SK-N-SH (cell line): ENCODE measurements around the gene HHATL. TPM values are rescaled to one million over a fixed set of nuclear protein-coding genes. Genes with fewer than 3 reads are reported as not detected.

Source experiments
- CTCF ChIA-PET: fragments of 300-600, 350-600 bp; formaldehyde crosslinking; extraction: SDS; loops from one replicate; lab custom pipeline; 2021; lab: Yijun Ruan, JAX
- POLR2A ChIA-PET: fragments of 350-600 bp; sonication (Branson Sonifier 250); formaldehyde crosslinking; extraction: SDS; loops from one replicate; lab custom pipeline; 2020; ENCODE audit warnings: antibody characterized with exemption, inconsistent platforms; lab: Yijun Ruan, JAX
- DNase-seq: peaks from one replicate; pipeline ENCODE4 v3.0.0; 2012
- H2AFZ ChIP-seq: fragments of 200-600 bp; sonication (generic); 2 replicates; pipeline ENCODE4 v1.8.1; 2016; ENCODE audit warnings: antibody characterized with exemption, mild to moderate bottlenecking, low read depth
- H3F3A ChIP-seq: fragments of 200-600 bp; sonication (generic); replicated peaks from 2 replicates; pipeline ENCODE3; 2016; ENCODE audit warnings: antibody characterized with exemption, mild to moderate bottlenecking; ENCODE audit not compliant: insufficient read depth
- H3K27ac ChIP-seq, 2 experiments: fragments of 200-500 bp in 1 of 2; fragments of 200-600 bp in 1 of 2; sonication (Bioruptor generic) in 1 of 2; sonication (generic), shearing (Covaris generic) in 1 of 2; 2 replicates each; pipeline versions ENCODE4 v1.5.1 to v1.6.1; 2014 to 2016; ENCODE audit warnings: low read depth in 2 of 2, inconsistent platforms in 1 of 2, low read length in 1 of 2, mild to moderate bottlenecking in 1 of 2, mixed read lengths in 1 of 2
- H3K27me3 ChIP-seq: fragments of 200-600 bp; sonication (generic), shearing (Covaris generic); 2 replicates; pipeline ENCODE4 v1.6.1; 2016; ENCODE audit warnings: mixed run types; ENCODE audit not compliant: insufficient read depth
- H3K36me3 ChIP-seq, 2 experiments: fragments of 200-500 bp in 1 of 2; fragments of 200-600 bp in 1 of 2; sonication (Bioruptor generic) in 1 of 2; sonication (generic) in 1 of 2; replicated peaks in 1 of 2; 2 replicates each; pipeline versions ENCODE3 to v1.5.1; 2014 to 2016; ENCODE audit warnings: low read length in 1 of 2, mild to moderate bottlenecking in 1 of 2; ENCODE audit not compliant: insufficient read depth in 2 of 2, control insufficient read depth in 1 of 2
- H3K4me1 ChIP-seq, 2 experiments: fragments of 200-500 bp in 1 of 2; fragments of 200-600 bp in 1 of 2; sonication (Bioruptor generic) in 1 of 2; sonication (generic), shearing (Covaris generic) in 1 of 2; 2 replicates each; pipeline versions ENCODE4 v1.5.1 to v1.6.1; 2014 to 2016; ENCODE audit warnings: low read depth in 1 of 2, low read length in 1 of 2, mixed run types in 1 of 2; ENCODE audit not compliant: insufficient read depth in 2 of 2, control insufficient read depth in 1 of 2
- H3K4me2 ChIP-seq: fragments of 200-600 bp; sonication (generic), shearing (Covaris generic); 2 replicates; pipeline ENCODE4 v1.6.1; 2017; ENCODE audit warnings: mixed run types
- H3K4me3 ChIP-seq, 2 experiments: fragments of 200-500 bp in 1 of 2; fragments of 200-600 bp in 1 of 2; sonication (Bioruptor generic) in 1 of 2; sonication (generic), shearing (Covaris generic) in 1 of 2; 2 replicates each; pipeline versions ENCODE4 v1.5.1 to v1.8.1; 2014 to 2016; ENCODE audit warnings: low read depth in 2 of 2, inconsistent platforms in 1 of 2, low read length in 1 of 2, mild to moderate bottlenecking in 1 of 2, mixed read lengths in 1 of 2, moderate library complexity in 1 of 2
- H3K79me2 ChIP-seq: fragments of 200-600 bp; sonication (generic); 2 replicates; pipeline ENCODE4 v1.8.1; 2017; ENCODE audit warnings: mild to moderate bottlenecking; ENCODE audit not compliant: insufficient read depth
- H3K9ac ChIP-seq: fragments of 200-600 bp; sonication (generic); 2 replicates; pipeline ENCODE4 v1.6.1; 2017; ENCODE audit warnings: mixed run types
- H3K9me2 ChIP-seq: fragments of 200-600 bp; sonication (generic); 2 replicates; pipeline ENCODE4 v1.6.1; 2017; ENCODE audit warnings: mixed run types
- H3K9me3 ChIP-seq: fragments of 200-600 bp; sonication (generic); 2 replicates; pipeline ENCODE4 v1.6.1; 2017; ENCODE audit warnings: mixed run types, mild to moderate bottlenecking, moderate library complexity
- H4K20me1 ChIP-seq: fragments of 200-600 bp; sonication (generic); 2 replicates; pipeline ENCODE4 v1.6.1; 2017; ENCODE audit warnings: mild to moderate bottlenecking, mixed run types; ENCODE audit not compliant: insufficient read depth
- CHD2 ChIP-seq: fragments of 150-350 bp; IDR thresholded peaks from 2 replicates; pipeline ENCODE4 v1.6.1; 2018; ENCODE audit warnings: low read length; ENCODE audit not compliant: partially characterized antibody
- CTCF ChIP-seq: fragments of 200-600 bp; sonication (generic); IDR thresholded peaks from 2 replicates; pipeline ENCODE4 v1.6.1; 2017; ENCODE audit warnings: antibody characterized with exemption, mild to moderate bottlenecking, moderate library complexity
- ELF1 ChIP-seq: IDR thresholded peaks from 2 replicates; pipeline ENCODE4 v1.4.0; 2012
- EP300 ChIP-seq, 2 experiments: IDR thresholded peaks; 2 replicates each; pipeline versions ENCODE4 v1.4.0 to v1.6.1; 2012; ENCODE audit warnings: borderline replicate concordance in 1 of 2, low read depth in 1 of 2, low read length in 1 of 2
- FOSL2 ChIP-seq: IDR thresholded peaks from 2 replicates; pipeline ENCODE4 v1.4.0; 2012; ENCODE audit warnings: low read depth, mild to moderate bottlenecking, moderate library complexity, borderline replicate concordance
- GABPA ChIP-seq: IDR thresholded peaks from 2 replicates; pipeline ENCODE4 v1.4.0; 2012; ENCODE audit warnings: low read depth, mild to moderate bottlenecking
- MEF2A ChIP-seq: IDR thresholded peaks from 2 replicates; pipeline ENCODE4 v1.4.0; 2012; ENCODE audit warnings: low read depth, borderline replicate concordance
- MXI1 ChIP-seq: IDR thresholded peaks from 2 replicates; pipeline ENCODE4 v1.6.1; 2012; ENCODE audit warnings: mild to moderate bottlenecking, low read depth, low read length, improper control_type of control experiment
- NFIC ChIP-seq: IDR thresholded peaks from 2 replicates; pipeline ENCODE4 v1.4.0; 2012; ENCODE audit warnings: borderline replicate concordance
- NRF1 ChIP-seq: IDR thresholded peaks from 2 replicates; pipeline ENCODE4 v1.6.1; 2012; ENCODE audit warnings: low read depth, mild to moderate bottlenecking, low read length
- PBX3 ChIP-seq: IDR thresholded peaks from 2 replicates; pipeline ENCODE4; 2012
- RFX5 ChIP-seq: IDR thresholded peaks from 2 replicates; pipeline ENCODE4 v1.6.1; 2012; ENCODE audit warnings: mild to moderate bottlenecking, improper control_type of control experiment, low read length
- SIN3A ChIP-seq: IDR thresholded peaks from 2 replicates; pipeline ENCODE4 v1.6.1; 2012; ENCODE audit warnings: low read depth, mild to moderate bottlenecking, low read length, moderate library complexity, borderline replicate concordance
- SMC3 ChIP-seq: IDR thresholded peaks from 2 replicates; pipeline ENCODE4 v1.6.1; 2012; ENCODE audit warnings: low read depth, low read length, improper control_type of control experiment
- USF2 ChIP-seq: fragments of 150-350 bp; IDR thresholded peaks from 2 replicates; pipeline ENCODE4 v1.6.1; 2017; ENCODE audit warnings: antibody characterized with exemption, low read length, low read depth, borderline replicate concordance
- YY1 ChIP-seq: IDR thresholded peaks from 2 replicates; pipeline ENCODE4 v1.4.0; 2012; ENCODE audit warnings: low read depth, mild to moderate bottlenecking
- ZBTB33 ChIP-seq: IDR thresholded peaks from 2 replicates; pipeline ENCODE4 v1.4.0; 2012; ENCODE audit warnings: low read depth, borderline replicate concordance
- WGBS: methylation state at CpG from one replicate; pipeline ENCODE4 v1.1.6; 2017; ENCODE audit warnings: low lambda C conversion rate; 5-methylcytosine and 5-hydroxymethylcytosine counted together
- polyA plus RNA-seq, 3 experiments: library from polyadenylated mRNA; depleted of rRNA; stranded (reverse); fragments of >200 nt; gene quantifications; 2 replicates each; pipeline ENCODE4 v1.2.3, GENCODE V29; 2012

Gene HHATL
- polyA plus RNA-seq, 1 of the 3 experiments (the other 2 are of a cell fraction) = not detected

- Histone ChIP-seq H3K9me2 (no peaks in the 10 kb centered on the region), H3K27me3 (no peaks in the 10 kb centered on the region), H4K20me1 (no peaks in the 10 kb centered on the region), H3K79me2 (no peaks in the 10 kb centered on the region), H2AFZ (no peak overlapping the region), H3K36me3 (no peaks in the 10 kb centered on the region), H3K27ac (no peak overlapping the region), H3F3A (no peaks in the 10 kb centered on the region), H3K4me3 (no peak overlapping the region), H3K9me3 (no peaks in the 10 kb centered on the region), H3K4me2 (no peak overlapping the region), H3K4me1 (no peaks in the 10 kb centered on the region), H3K9ac (no peak overlapping the region)
- CTCF ChIA-PET = interaction anchor here (0.7 to 11.4 kb wide), 12 partner anchors 10 to 244 kb away, joined by 3 to 92 read pairs (median 7); partner anchors contain the start of genes NKTR, VIPR1 and ZBTB47
- DNase-seq = no peak
- POLR2A ChIA-PET = no interaction called here
- 63% methylated on average over 8 of the region's 8 CpGs for whole genome bisulfite sequencing
- TF ChIP-seq NFIC (no peak), NRF1 (no peak), MXI1 (no peak), FOSL2 (no peak), SMC3 (no peak), CTCF (no peak), SIN3A (no peak), ELF1 (no peak), YY1 (no peak), RFX5 (no peak)
Measured at GRCh38 chr3:42745776-42746454, 43.3 kb upstream of the HHATL start.

GRCh38 chr3:42745291-42745745 is 42.7 kb upstream of the HHATL start:
- Histone ChIP-seq H3K9ac (no peak overlapping the region), H3K79me2 (no peaks in the 10 kb centered on the region), H2AFZ (no peak overlapping the region), H3K9me2 (no peaks in the 10 kb centered on the region), H3K27ac (no peak overlapping the region), H4K20me1 (no peaks in the 10 kb centered on the region), H3K4me2 (no peak overlapping the region), H3K4me3 (no peak overlapping the region), H3K36me3 (no peaks in the 10 kb centered on the region), H3F3A (no peaks in the 10 kb centered on the region), H3K27me3 (no peaks in the 10 kb centered on the region), H3K4me1 (no peaks in the 10 kb centered on the region), H3K9me3 (no peaks in the 10 kb centered on the region)
- POLR2A ChIA-PET = no interaction called here
- WGBS = 72% methylated on average over 3 of the region's 3 CpGs
- TF ChIP-seq PBX3 (no peak), GABPA (no peak), CHD2 (no peak), ZBTB33 (no peak), USF2 (no peak), EP300 (IDR thresholded peaks at IDR 0.05; ENCODE audit: borderline replicate concordance in 1 of 2, low read depth in 1 of 2, low read length in 1 of 2) (no peak), MEF2A (no peak)
- CTCF ChIA-PET = interaction anchor here (0.7 to 11.4 kb wide), 17 partner anchors 10 to 244 kb away, joined by 3 to 92 read pairs (median 5); partner anchors contain the start of genes NKTR, VIPR1 and ZBTB47
- DNase-seq = no peak
